Calu3 (cell line): Measurements from ENCODE around the gene SPRTN. TPM values are rescaled to one million over a fixed set of nuclear protein-coding genes. Genes with fewer than 3 reads are reported as not detected.

Source experiments
- BruUV-seq: library from RNA; stranded (reverse); fragments of 400-500 nt; replicated peaks from 2 replicates; lab custom pipeline; 2021; lab: Mats Ljungman, UMichigan
- CTCF ChIA-PET: fragments of 300-600 bp; sonication (Branson Sonifier 250); formaldehyde crosslinking; loops from one replicate; lab custom pipeline; 2022; ENCODE audit warnings: antibody characterized with exemption; lab: Charles Lee
- DNase-seq: peaks from one replicate; pipeline ENCODE4 v3.0.0; 2022
- H3K27ac Mint-ChIP-seq: one replicate; pipeline ENCODE4 v1.8.0; 2022; ENCODE audit warnings: mixed read lengths; ENCODE audit not compliant: unreplicated experiment
- H3K27me3 Mint-ChIP-seq: one replicate; pipeline ENCODE4 v1.8.0; 2022; ENCODE audit warnings: mixed read lengths; ENCODE audit not compliant: unreplicated experiment
- H3K36me3 Mint-ChIP-seq: one replicate; pipeline ENCODE4 v1.8.0; 2022; ENCODE audit warnings: mild to moderate bottlenecking, moderate library complexity, mixed read lengths; ENCODE audit not compliant: insufficient read depth, unreplicated experiment
- H3K4me1 Mint-ChIP-seq: one replicate; pipeline ENCODE4 v1.8.0; 2022; ENCODE audit warnings: mild to moderate bottlenecking, low read depth, mixed read lengths; ENCODE audit not compliant: unreplicated experiment
- H3K4me3 Mint-ChIP-seq: one replicate; pipeline ENCODE4 v1.8.0; 2022; ENCODE audit warnings: mild to moderate bottlenecking, low read depth, moderate library complexity, mixed read lengths; ENCODE audit not compliant: unreplicated experiment
- H3K9me3 Mint-ChIP-seq: one replicate; pipeline ENCODE4 v1.8.0; 2022; ENCODE audit warnings: low read depth, mixed read lengths; ENCODE audit not compliant: unreplicated experiment
- intact Hi-C: fragments of 100-400 bp; cut with micrococcal nuclease; formaldehyde crosslinking; loops from one replicate; pipeline ENCODE4 v1.10.0; 2022; ENCODE audit not compliant: unreplicated experiment
- total RNA-seq: library from RNA; stranded (reverse); gene quantifications from 2 replicates; pipeline ENCODE4 v1.2.3, GENCODE V29; 2022
- TF ChIP-seq, protein P1 (sequence below): fragments of 200-600 bp; IDR thresholded peaks from one replicate; pipeline ENCODE4 v1.8.0; 2022; ENCODE audit warnings: antibody characterized with exemption; ENCODE audit not compliant: unreplicated experiment

SPRTN gene
- total RNA-seq, 1 experiment from 2014 or later, result 17.4 TPM

DNA sequence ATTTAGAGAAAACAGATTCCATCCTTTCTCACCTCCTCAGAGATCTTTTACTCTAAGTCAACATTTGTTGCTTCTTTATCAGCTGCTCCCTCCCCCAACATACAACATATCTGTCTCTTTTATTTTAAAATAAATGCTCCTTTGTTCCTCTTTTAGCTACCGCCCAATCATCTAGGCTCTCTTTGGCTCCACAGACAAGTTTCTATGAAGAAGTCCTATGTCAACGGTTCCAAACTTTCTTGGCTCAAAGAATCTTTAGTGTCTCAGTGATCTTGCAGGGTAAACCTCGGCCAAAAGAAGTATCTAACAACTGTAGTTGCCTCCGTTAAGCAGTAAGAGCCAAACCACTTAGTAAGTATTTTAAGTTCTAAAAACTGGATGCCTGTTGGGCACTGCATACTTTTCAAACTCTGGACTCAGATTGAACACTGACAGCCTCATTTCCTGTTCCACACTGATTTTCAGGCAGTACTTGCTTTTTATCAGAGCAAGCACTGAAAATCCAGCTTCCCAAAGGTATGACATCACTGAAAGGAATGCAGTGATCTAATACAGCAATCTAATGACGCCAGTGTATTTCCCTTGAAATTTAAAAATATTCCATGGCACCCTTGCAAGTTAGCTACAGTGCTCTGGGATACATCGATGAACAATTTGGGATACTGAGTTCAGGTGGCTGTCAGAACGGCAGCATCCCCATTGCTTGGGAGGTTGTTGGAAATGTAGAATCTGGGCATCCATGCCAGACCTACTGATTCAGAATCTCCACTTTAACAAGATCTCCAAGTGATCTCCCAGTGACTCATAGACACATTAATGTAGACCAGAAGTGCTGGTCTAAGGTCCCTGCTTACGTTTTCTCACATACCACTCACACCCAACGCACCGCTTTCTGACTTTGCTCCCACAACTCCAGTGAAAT, 57.2 kb downstream of the SPRTN start:
- Mint-ChIP-seq H3K36me3 (peaks cover 9% of the 10 kb centered on the region), H3K4me3 (peak overlapping the region; percentile 50), H3K9me3 (no peaks in the 10 kb centered on the region), H3K27me3 (no peaks in the 10 kb centered on the region), H3K27ac (peak overlapping the region; percentile 78), H3K4me1 (peaks cover 82% of the 10 kb centered on the region)
- intact Hi-C loops, result loop anchor here (2.0 kb wide), 2 partner anchors 13 to 23 kb away; no protein-coding TSS in a partner anchor
- CTCF ChIA-PET, result interaction anchor here (1.1 kb wide), 1 partner anchor 10 kb away, joined by 4 read pairs; no protein-coding TSS in a partner anchor
- TF ChIP-seq, protein P1, sequence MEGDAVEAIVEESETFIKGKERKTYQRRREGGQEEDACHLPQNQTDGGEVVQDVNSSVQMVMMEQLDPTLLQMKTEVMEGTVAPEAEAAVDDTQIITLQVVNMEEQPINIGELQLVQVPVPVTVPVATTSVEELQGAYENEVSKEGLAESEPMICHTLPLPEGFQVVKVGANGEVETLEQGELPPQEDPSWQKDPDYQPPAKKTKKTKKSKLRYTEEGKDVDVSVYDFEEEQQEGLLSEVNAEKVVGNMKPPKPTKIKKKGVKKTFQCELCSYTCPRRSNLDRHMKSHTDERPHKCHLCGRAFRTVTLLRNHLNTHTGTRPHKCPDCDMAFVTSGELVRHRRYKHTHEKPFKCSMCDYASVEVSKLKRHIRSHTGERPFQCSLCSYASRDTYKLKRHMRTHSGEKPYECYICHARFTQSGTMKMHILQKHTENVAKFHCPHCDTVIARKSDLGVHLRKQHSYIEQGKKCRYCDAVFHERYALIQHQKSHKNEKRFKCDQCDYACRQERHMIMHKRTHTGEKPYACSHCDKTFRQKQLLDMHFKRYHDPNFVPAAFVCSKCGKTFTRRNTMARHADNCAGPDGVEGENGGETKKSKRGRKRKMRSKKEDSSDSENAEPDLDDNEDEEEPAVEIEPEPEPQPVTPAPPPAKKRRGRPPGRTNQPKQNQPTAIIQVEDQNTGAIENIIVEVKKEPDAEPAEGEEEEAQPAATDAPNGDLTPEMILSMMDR, result no peak
- TSS peak; percentile 91 for BruUV-seq
- peak; percentile 47 for DNase-seq

DNA sequence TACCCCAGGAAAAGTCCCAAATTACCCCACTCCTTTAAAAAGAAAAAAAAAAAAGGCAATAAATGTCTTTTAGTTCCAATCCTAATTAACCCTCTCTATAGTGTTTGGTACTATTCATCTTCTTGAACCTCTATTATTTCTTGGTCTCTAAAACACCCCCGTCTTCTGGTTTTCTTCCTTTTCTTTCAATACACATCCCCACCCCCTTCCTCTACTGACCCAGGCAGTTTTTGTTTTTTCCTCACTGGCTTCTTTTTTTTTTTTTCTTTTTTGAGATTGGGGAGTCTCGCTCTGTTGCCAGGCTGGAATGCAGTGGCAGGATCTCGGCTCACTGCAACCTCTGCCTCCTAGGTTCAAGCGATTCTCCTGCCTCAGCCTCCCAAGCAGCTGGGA, 57.9 kb downstream of the SPRTN start:
- Mint-ChIP-seq H3K9me3 (no peaks in the 10 kb centered on the region), H3K4me3 (peak overlapping the region; percentile 50), H3K4me1 (peaks cover 76% of the 10 kb centered on the region), H3K27me3 (no peaks in the 10 kb centered on the region), H3K27ac (peak overlapping the region; percentile 78), H3K36me3 (peaks cover 9% of the 10 kb centered on the region)
- CTCF ChIA-PET, result interaction anchor here (1.1 kb wide), 1 partner anchor 10 kb away, joined by 4 read pairs; no protein-coding TSS in a partner anchor
- no peak for DNase-seq
- TF ChIP-seq, protein P1, result no peak
- intact Hi-C loops, result loop anchor here (2.0 kb wide), 2 partner anchors 13 to 23 kb away; no protein-coding TSS in a partner anchor
- TSS peak; percentile 83 for BruUV-seq

DNA sequence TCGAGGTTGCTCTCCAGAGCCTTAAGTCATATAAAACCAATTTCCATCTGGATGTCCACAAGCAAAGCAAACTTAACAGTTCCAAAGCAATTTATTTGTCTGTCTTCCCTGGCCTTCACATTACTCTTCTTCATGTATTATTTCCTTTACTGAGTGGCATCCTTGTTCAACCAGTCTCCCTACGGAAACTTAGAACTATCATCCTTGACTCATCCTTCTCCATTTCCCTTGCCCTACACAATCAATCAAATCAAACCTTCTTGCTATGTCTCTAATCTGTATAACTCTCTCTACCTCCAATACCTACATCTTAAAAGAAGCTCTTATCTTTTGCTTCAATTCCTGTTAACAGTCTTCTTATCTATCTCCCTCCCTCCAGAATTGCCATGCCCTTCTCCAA, 58.5 kb downstream of the SPRTN start:
- Mint-ChIP-seq H3K36me3 (peaks cover 9% of the 10 kb centered on the region), H3K27ac (peak overlapping the region; percentile 78), H3K4me3 (peak overlapping the region; percentile 50), H3K4me1 (peaks cover 73% of the 10 kb centered on the region), H3K27me3 (no peaks in the 10 kb centered on the region), H3K9me3 (no peaks in the 10 kb centered on the region)
- CTCF ChIA-PET, result interaction anchor here (1.0 kb wide), 1 partner anchor 17 kb away, joined by 3 read pairs; no protein-coding TSS in a partner anchor
- intact Hi-C loops, result no loop called here
- DNase-seq, result no peak
- TF ChIP-seq, protein P1, result no peak
- BruUV-seq, result no TSS peak

DNA sequence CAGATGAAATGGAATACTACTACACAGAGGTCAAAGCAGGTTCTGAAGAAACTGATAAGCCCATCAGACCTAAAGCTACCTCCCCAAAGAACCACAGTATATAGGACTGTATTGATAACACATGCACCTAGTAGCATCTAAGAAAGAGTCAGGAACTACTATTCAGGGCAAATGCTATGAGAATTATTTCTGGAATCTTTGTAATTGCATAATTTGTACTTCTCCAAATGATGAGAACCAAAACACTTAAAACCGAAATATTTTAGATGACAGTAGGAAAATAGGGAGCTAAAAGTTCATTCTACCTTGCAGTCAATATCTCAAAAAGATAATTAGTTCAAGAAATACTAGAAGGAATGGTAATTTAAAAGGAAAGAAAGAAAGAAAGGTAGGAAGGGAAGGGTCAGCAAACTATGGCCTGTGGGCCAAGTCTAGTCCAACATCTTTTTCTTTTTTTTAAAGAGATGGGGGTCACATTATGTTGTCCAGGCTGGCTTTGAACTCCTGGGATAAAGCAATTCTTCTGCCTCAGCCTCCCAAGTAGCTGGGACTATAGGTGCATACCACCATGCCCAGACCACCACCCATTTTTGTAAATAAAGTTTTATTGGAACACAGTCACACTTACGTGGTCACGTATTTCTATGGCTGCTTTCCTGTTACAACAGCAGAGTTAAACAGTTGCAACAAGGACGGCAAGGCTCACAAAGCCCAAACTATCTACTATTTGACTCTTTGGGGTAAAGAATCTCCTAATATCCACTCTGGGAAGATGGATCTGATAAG, 60.0 kb downstream of the SPRTN start:
- CTCF ChIA-PET, result interaction anchor here (1.0 kb wide), 1 partner anchor 16 kb away, joined by 3 read pairs; no protein-coding TSS in a partner anchor
- DNase-seq, result no peak
- BruUV-seq, result no TSS peak
- no peaks in the 10 kb centered on the region for H3K9me3 Mint-ChIP-seq
- H3K36me3 Mint-ChIP-seq, result peaks cover 9% of the 10 kb centered on the region
- TF ChIP-seq, protein P1, result no peak
- H3K27me3 Mint-ChIP-seq, result no peaks in the 10 kb centered on the region
- H3K4me1 Mint-ChIP-seq, result peaks cover 65% of the 10 kb centered on the region
- no peak overlapping the region for H3K4me3 Mint-ChIP-seq
- no peak overlapping the region for H3K27ac Mint-ChIP-seq
- intact Hi-C loops, result no loop called here
